ENCODE data around the gene GPX4.

Gene GPX4

GRCh38 chr19:1115646-1116420 is 12.0 kb downstream of the GPX4 start:
- TF ChIP-seq, protein P1, sequence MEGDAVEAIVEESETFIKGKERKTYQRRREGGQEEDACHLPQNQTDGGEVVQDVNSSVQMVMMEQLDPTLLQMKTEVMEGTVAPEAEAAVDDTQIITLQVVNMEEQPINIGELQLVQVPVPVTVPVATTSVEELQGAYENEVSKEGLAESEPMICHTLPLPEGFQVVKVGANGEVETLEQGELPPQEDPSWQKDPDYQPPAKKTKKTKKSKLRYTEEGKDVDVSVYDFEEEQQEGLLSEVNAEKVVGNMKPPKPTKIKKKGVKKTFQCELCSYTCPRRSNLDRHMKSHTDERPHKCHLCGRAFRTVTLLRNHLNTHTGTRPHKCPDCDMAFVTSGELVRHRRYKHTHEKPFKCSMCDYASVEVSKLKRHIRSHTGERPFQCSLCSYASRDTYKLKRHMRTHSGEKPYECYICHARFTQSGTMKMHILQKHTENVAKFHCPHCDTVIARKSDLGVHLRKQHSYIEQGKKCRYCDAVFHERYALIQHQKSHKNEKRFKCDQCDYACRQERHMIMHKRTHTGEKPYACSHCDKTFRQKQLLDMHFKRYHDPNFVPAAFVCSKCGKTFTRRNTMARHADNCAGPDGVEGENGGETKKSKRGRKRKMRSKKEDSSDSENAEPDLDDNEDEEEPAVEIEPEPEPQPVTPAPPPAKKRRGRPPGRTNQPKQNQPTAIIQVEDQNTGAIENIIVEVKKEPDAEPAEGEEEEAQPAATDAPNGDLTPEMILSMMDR (IDR thresholded peaks at IDR 0.05): no peak
- no peak for DNase-seq (ENCODE audit: low spot score)
- H3K4me3 ChIP-seq: no peak overlapping the region
- no peak overlapping the region for H3K27ac ChIP-seq

DNA sequence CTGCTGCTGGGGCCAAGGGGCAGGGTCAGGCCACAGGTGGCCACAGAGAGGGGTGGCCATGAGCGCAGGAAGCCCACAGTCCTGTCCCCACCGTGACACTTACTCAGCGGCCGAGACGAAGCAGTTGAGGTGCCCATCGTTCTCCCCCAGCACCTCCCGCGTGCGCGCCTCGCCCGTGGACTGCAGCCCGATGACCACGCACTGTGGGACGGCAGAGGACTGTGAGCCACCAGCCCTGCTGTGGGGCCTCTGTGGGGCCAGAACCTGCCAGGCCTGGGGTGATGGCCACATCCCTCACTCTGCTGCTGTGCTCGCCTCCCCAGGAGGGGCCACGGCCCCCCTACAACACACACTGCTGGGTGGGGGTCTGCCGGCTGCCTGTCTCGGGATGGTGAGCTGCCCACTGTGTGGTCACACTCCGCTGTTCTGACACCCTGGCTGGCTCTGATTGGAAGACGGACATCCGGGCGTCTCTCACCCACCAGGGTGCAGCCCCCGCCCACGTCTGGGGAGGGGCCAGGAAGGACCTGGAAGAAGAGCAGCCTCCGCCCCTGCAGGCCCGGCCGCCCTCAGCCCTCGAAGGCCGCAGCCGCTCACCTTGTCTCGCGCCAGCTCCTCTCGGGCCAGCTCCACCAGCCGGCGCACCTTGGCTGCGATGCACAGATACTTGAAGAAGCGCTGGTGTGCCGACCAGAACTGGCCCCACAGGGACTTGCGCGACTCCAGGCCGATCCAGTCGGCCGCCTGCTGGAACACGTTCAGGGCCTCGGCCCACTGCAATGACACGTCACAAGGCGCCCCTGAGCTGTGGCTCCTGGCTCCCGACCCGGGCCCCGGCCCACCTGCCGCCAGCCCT is 13.2 kb downstream of the GPX4 start:
- Histone ChIP-seq H3K27ac (no peak overlapping the region), H3K4me3 (no peak overlapping the region)
- DNase-seq (ENCODE audit: low spot score): no peak
- TF ChIP-seq, protein P1 (IDR thresholded peaks at IDR 0.05): no peak

DNA sequence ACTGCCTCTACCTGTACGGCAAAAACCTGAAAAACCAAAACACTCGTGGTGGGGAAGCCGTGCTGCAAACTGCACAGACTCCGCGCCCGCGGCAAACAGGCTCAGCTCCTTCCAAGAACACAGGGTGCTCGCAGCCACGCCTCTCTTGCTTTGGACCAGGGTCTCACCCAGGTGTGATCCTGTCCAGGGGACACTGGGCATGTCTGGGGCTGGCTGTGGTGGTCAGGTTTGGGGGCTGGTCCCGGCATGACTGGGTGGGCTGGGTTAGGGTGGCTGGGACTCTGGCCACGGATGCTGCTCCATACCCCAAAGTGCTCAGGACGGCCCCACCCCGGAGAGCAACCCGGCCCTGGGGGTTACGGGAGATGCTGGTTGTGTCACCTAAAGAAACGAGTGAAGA is 13.9 kb downstream of the GPX4 start:
- Histone ChIP-seq H3K27ac (no peak overlapping the region), H3K4me3 (no peak overlapping the region)
- TF ChIP-seq, protein P1 (IDR thresholded peaks at IDR 0.05): no peak
- DNase-seq (ENCODE audit: low spot score): no peak

DNA sequence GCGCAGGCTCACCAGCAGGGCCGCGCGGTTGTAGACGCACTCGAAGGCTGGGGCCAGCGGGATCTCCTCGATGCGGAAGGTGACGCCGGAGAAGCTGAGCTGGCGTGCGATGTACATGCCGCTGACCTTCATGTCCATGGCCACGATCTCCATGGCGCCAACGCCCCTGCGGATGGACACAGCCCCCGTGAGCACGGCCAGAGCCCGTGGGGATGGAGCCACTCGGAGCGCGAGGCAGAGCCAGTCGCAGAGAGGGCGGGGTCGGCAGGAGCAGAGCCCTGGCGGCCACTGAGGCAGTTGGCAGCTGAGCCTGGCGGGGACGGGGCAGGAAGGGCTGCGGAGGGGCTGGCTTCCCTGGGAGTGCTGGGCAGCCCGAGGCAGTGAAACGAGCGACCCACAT is 15.2 kb downstream of the GPX4 start:
- TF ChIP-seq, protein P1 (IDR thresholded peaks at IDR 0.05): no peak
- DNase-seq (ENCODE audit: low spot score): no peak
- H3K27ac ChIP-seq: no peak overlapping the region
- no peak overlapping the region for H3K4me3 ChIP-seq

- no peak overlapping the region for H3K27ac ChIP-seq
- TF ChIP-seq, protein P1 (IDR thresholded peaks at IDR 0.05): no peak
- no peak overlapping the region for H3K4me3 ChIP-seq
- DNase-seq (ENCODE audit: low spot score): no peak
These were observed 15.9 kb downstream of the GPX4 start for GRCh38 chr19:1119475-1120217.

DNA sequence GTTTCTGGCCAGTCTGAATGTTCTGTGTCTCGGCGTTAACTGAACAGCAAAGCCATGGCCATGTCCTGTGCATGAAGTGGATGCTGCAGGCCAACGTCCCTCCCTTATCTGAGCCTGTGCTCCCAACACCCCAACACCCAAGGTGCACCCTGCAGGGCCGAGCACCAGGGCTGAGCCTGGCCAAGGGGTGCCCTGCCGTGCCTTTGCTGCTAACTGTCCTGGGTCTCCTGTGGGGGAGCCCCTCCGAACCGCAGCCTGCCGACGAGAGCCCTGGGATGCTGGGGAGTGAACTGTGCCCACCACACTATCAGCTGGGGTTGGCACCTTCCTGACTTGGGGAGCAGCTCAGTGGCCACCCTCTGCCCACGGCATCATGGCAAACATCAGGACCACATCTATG is 17.6 kb downstream of the GPX4 start:
- Histone ChIP-seq H3K4me3 (no peak overlapping the region), H3K27ac (no peak overlapping the region)
- DNase-seq (ENCODE audit: low spot score): no peak
- TF ChIP-seq, protein P1 (IDR thresholded peaks at IDR 0.05): no peak
